ENCODE data around the gene SEC23IP.

The SEC23IP gene

GRCh38 chr10:119940487-119940886 is 48.0 kb downstream of the SEC23IP start:
- no peak for DNase-seq (ENCODE audit: low spot score)

GRCh38 chr10:119942973-119943372 is 50.4 kb downstream of the SEC23IP start:
- no peak for DNase-seq (ENCODE audit: low spot score)

- no peak for DNase-seq (ENCODE audit: low spot score)
Observed at GRCh38 chr10:119945805-119946204, 53.3 kb downstream of the SEC23IP start.

- peak; percentile 27 for DNase-seq (ENCODE audit: low spot score)
Observed at GRCh38 chr10:119947300-119947699, 54.8 kb downstream of the SEC23IP start.

DNA sequence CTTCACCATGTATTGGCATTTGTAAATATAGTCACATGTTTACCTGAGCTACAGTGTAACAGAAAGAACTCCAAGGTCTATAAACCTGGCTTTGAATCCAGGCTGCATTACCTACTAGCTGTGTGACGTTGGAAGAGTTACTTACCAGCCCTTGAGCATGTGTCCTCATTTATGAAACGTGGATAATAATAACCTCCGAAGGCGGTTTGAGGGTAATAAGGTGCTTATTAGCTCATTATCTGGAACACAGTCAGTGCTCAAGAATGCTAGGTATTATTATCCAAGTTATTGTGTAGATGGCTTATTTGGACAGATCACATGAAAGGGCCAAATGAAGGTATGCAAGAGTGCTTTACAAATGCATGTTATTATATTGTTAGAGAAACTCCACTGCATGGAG is 64.9 kb downstream of the SEC23IP start:
- no peak for DNase-seq (ENCODE audit: low spot score)

- no peak for DNase-seq (ENCODE audit: low spot score)
Observed at GRCh38 chr10:119962837-119963236, 70.3 kb downstream of the SEC23IP start.

DNA sequence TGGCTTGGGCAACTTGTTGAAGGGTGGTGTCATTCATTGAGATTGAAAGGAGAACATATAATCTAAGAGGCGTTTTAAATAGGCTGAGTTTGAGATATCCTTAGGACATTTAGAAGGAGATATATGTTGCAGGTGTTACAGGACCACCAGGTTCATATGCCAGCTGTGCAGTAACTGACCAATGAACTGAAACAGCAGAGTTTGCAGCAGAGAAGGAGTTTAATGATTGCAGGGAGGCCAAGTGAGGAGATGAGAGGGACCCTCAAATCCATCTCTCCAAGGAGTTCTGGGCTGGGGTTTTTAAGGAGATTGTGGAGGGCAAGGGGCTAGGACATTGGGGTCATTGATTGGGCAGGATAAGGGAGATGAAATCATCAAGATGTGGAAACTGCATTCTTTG is 74.5 kb downstream of the SEC23IP start:
- DNase-seq (ENCODE audit: low spot score), result no peak

DNA sequence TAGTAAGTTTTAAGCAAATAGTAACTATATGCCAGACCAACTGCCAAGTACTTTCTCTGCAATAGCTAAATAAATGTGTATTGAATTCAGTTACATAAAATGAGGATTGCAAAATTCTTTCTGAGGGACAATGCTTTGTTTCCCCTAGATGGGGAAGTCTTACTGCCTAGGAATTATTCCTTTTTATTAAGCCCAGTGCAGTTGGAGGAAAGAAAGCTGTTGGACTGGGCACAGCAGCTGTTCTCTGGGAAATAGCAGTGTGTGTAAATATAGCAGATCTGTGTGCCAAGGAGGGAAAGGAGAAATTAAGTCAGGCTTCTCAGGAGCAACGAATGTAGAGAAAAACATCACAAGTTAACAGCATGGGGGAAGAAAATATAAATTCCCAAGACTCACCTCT is 77.1 kb downstream of the SEC23IP start:
- DNase-seq (ENCODE audit: low spot score), result no peak

- no peak for DNase-seq (ENCODE audit: low spot score)
Observed at GRCh38 chr10:119970107-119970506, 77.6 kb downstream of the SEC23IP start.

DNA sequence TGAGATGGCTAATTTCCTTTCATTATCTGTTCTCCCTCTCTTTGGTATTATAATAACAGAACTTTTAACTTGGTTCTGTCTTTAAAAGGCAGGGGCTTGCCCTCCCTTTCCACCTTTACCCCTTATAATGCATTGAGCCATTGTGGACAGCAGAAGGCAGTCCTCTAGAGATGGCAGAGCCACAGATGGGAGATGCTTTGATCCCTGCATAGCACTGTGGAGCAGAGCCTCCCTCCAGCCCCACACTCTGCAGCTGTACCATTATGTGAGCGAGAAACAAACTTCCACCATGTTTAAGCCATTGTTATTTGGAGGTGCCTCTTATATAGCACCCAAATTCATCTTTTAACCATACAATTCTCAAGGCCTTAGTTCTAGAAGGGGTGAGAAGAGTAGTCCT is 78.4 kb downstream of the SEC23IP start:
- no peak for DNase-seq (ENCODE audit: low spot score)

GRCh38 chr10:119973281-119973680 is 80.8 kb downstream of the SEC23IP start:
- DNase-seq (ENCODE audit: low spot score), result no peak

DNA sequence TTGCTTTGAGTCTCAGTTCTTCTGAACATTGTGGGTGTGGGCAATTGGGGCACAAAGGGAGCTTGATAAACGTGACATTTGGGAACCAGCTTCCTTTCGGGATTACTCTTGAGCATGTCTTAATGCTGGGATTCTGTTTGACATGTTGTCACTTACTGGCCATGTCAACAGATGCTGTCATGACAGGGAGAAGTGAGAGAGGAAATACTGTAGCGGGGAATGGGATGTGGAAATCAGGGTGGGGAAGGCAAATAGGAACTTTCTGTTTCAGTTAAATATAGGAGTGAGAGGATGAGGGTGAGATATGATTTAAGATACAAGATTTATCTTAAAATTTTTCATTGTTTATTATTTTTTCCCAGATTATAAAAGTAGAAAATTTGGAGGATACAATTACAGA is 83.9 kb downstream of the SEC23IP start:
- DNase-seq (ENCODE audit: low spot score), result no peak

GRCh38 chr10:119980956-119981750 is 88.6 kb downstream of the SEC23IP start:
- no peak for DNase-seq (ENCODE audit: low spot score)

- DNase-seq (ENCODE audit: low spot score), result no peak
Observed at GRCh38 chr10:119981826-119982225, 89.3 kb downstream of the SEC23IP start.

DNA sequence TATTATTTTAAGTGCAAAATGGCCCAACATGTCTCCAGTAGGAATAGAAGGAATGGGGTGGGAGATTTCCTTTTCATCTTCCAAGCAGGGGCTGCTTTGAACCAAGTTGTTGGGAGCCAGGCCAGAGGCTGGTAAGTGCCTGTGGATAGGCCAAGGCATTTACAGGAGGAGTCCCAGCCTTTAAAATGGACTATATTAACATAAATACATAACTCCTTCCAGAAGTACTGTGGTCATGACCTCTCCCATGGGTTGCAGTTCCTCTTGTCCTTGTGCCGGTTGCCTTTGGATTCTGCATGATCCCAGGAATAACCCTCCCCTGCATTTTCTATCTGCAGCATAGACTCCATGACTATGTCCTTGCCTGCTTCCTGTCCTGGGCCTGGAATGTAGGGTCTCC is 95.8 kb downstream of the SEC23IP start:
- no peak for DNase-seq (ENCODE audit: low spot score)

GRCh38 chr10:119989966-119990365 is 97.4 kb downstream of the SEC23IP start:
- DNase-seq (ENCODE audit: low spot score), result no peak

DNA sequence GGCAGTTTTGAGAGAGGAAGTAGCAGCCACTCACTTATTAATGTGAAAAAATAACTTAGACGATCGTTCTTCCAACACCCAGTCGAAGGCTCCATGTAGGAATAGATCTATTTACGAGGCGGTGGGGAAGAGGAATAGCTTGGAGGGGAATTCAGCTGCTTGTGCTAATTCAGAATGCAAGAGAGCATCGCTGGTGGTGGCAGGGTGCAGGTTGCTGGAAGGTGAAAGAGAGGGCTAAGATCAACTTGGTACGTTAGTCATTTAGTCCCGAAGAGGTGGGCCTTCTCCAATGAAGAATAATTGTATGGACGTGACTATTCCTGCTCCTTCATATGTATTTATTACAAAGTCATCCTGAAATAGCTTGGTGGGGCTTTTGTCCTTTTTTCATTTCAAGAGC is 98.5 kb downstream of the SEC23IP start:
- DNase-seq (ENCODE audit: low spot score), result no peak

- no peak for DNase-seq (ENCODE audit: low spot score)
Observed at GRCh38 chr10:119991816-119992215, 99.3 kb downstream of the SEC23IP start.

Data from AG08396 (cell line).